ENCODE measurements around the gene PRDM16.
A peak's percentile ranks its signal among the peaks of the same experiment; 100 is the strongest.

The PRDM16 gene

GRCh38 chr1:3296826-3297225 lies 227.8 kb downstream of the PRDM16 start:
- Histone ChIP-seq H3K36me3 (ENCODE audit: control insufficient read depth in 2 of 2, insufficient read depth in 1 of 2, low read length in 2 of 2) (no peaks in the 10 kb centered on the region), H3K9me3 (ENCODE audit: control insufficient read depth, insufficient read depth, low read depth, low read length) (no peaks in the 10 kb centered on the region), H3K4me3 (ENCODE audit: low read depth, low read length) (no peak overlapping the region), H3K27ac (ENCODE audit: extremely low read depth, low read depth, low read length) (no peak overlapping the region), H3K4me1 (ENCODE audit: control insufficient read depth, insufficient read depth, low read length) (no peaks in the 10 kb centered on the region)
- ChIA-PET CTCF (no interaction called here), POLR2A (interaction anchor here (0.7 kb wide), 1 partner anchor 488 kb away, joined by 7 read pairs; no protein-coding TSS in a partner anchor)
- TF ChIP-seq ZBTB49 (tag by site-specific recombination; IDR thresholded peaks at IDR 0.05; ENCODE audit: low read depth) (no peak), ZNF768 (tag by site-specific recombination; IDR thresholded peaks at IDR 0.05) (no peak), ZNF223 (tag by site-specific recombination; IDR thresholded peaks at IDR 0.05) (no peak), ZNF514 (tag by site-specific recombination; IDR thresholded peaks at IDR 0.05) (no peak), ZNF239 (tag by site-specific recombination; IDR thresholded peaks at IDR 0.05) (no peak), KLF1 (tag by site-specific recombination; IDR thresholded peaks at IDR 0.05) (no peak), ZNF157 (tag by site-specific recombination; IDR thresholded peaks at IDR 0.05) (no peak), TCF7L2 (IDR thresholded peaks at IDR 0.05; ENCODE audit: borderline replicate concordance, low read depth, low read length) (no peak), ZNF645 (tag by site-specific recombination; IDR thresholded peaks at IDR 0.05) (no peak)
- TF ChIP-seq, protein P1, sequence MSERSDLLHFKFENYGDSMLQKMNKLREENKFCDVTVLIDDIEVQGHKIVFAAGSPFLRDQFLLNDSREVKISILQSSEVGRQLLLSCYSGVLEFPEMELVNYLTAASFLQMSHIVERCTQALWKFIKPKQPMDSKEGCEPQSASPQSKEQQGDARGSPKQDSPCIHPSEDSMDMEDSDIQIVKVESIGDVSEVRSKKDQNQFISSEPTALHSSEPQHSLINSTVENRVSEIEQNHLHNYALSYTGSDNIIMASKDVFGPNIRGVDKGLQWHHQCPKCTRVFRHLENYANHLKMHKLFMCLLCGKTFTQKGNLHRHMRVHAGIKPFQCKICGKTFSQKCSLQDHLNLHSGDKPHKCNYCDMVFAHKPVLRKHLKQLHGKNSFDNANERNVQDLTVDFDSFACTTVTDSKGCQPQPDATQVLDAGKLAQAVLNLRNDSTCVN (tag by site-specific recombination; optimal IDR thresholded peaks at IDR 0.05): no peak

DNA sequence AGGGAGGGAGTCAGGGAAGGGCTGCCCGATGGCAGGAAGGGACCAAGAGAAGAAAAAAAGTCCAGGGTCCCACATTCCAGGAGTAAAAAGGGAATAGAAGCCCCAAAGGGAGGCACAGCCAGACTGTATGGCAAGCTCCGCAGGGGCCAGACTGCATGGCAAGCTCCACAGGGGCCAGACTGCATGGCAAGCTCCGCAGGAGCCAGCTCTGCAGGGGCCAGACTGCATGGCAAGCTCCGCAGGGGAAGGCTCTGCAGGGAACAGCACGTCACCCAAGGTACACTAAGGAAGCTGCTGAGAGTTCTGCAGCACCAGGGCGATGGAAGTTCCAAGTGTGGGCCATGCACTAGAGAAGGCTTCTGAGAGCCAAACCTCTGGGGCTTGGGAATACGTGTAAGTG lies 228.8 kb downstream of the PRDM16 start:
- Histone ChIP-seq H3K36me3 (ENCODE audit: control insufficient read depth in 2 of 2, insufficient read depth in 1 of 2, low read length in 2 of 2) (no peaks in the 10 kb centered on the region), H3K4me1 (ENCODE audit: control insufficient read depth, insufficient read depth, low read length) (no peaks in the 10 kb centered on the region), H3K9me3 (ENCODE audit: control insufficient read depth, insufficient read depth, low read depth, low read length) (no peaks in the 10 kb centered on the region), H3K4me3 (ENCODE audit: low read depth, low read length) (no peak overlapping the region), H3K27ac (ENCODE audit: extremely low read depth, low read depth, low read length) (no peak overlapping the region)
- POLR2A ChIA-PET: interaction anchor here (0.7 kb wide), 1 partner anchor 489 kb away, joined by 7 read pairs; no protein-coding TSS in a partner anchor
- CTCF ChIA-PET: no interaction called here
- TF ChIP-seq, protein P2, sequence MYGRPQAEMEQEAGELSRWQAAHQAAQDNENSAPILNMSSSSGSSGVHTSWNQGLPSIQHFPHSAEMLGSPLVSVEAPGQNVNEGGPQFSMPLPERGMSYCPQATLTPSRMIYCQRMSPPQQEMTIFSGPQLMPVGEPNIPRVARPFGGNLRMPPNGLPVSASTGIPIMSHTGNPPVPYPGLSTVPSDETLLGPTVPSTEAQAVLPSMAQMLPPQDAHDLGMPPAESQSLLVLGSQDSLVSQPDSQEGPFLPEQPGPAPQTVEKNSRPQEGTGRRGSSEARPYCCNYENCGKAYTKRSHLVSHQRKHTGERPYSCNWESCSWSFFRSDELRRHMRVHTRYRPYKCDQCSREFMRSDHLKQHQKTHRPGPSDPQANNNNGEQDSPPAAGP (tag by site-specific recombination; IDR thresholded peaks at IDR 0.05): no peak
- TF ChIP-seq GLIS2 (tag by site-specific recombination; IDR thresholded peaks at IDR 0.05) (no peak), ZIC2 (tag by site-specific recombination; IDR thresholded peaks at IDR 0.05) (peak; percentile 91), GLIS1 (tag by site-specific recombination; IDR thresholded peaks at IDR 0.05) (peak; percentile 71), ZNF548 (tag by site-specific recombination; IDR thresholded peaks at IDR 0.05) (no peak), YY1 (tag by site-specific recombination; IDR thresholded peaks at IDR 0.05) (no peak), KLF16 (tag by site-specific recombination; IDR thresholded peaks at IDR 0.05) (no peak), PRDM1 (tag by site-specific recombination; IDR thresholded peaks at IDR 0.05) (no peak), REST (tag by site-specific recombination; IDR thresholded peaks at IDR 0.05) (no peak)
